Activated B cell treated with CpG ODN at 0.5 μM for 24 hours (primary cell): ENCODE results near the gene LMO7. TPM values are rescaled to one million over a fixed set of nuclear protein-coding genes. Genes with fewer than 3 reads are reported as not detected.

Source experiments
- ATAC-seq: fragments of 200-7000 bp; cut with Tn5 transposase; one replicate; pipeline ENCODE4 v1.10.0; 2021; ENCODE audit warnings: low read depth, mild to moderate bottlenecking, moderate library complexity
- CTCF ChIA-PET: fragments of 350-600 bp; sonication (Branson Sonifier 250); formaldehyde crosslinking; loops from one replicate; lab custom pipeline; 2021; ENCODE audit warnings: antibody characterized with exemption; lab: Charles Lee
- POLR2A ChIA-PET: fragments of 350-600 bp; sonication (Branson Sonifier 250); formaldehyde crosslinking; loops from one replicate; lab custom pipeline; 2021; ENCODE audit warnings: antibody characterized with exemption; lab: Charles Lee
- DNase-seq: peaks from one replicate; pipeline ENCODE4 v3.0.0; 2022
- H3K27ac Mint-ChIP-seq: one replicate; pipeline ENCODE4 v1.8.0; 2020; ENCODE audit warnings: mixed read lengths
- H3K27me3 Mint-ChIP-seq: one replicate; pipeline ENCODE4 v1.8.0; 2021; ENCODE audit warnings: mixed read lengths
- H3K36me3 Mint-ChIP-seq: one replicate; pipeline ENCODE4 v1.8.0; 2021; ENCODE audit warnings: low read depth, mixed read lengths
- H3K4me1 Mint-ChIP-seq: one replicate; pipeline ENCODE4 v1.8.0; 2021; ENCODE audit warnings: mixed read lengths
- H3K4me3 Mint-ChIP-seq: one replicate; pipeline ENCODE4 v1.8.0; 2020; ENCODE audit warnings: mild to moderate bottlenecking, mixed read lengths
- H3K9me3 Mint-ChIP-seq: one replicate; pipeline ENCODE4 v1.8.0; 2020; ENCODE audit warnings: mixed read lengths
- CTCF ChIP-seq: fragments of 200-600 bp; IDR thresholded peaks from one replicate; pipeline ENCODE4 v1.8.0; 2022; ENCODE audit warnings: antibody characterized with exemption, mild to moderate bottlenecking
- intact Hi-C: fragments of 100-400 bp; cut with micrococcal nuclease; formaldehyde crosslinking; loops from one replicate; pipeline ENCODE4 v1.15.1; 2024
- total RNA-seq: library from RNA; stranded (reverse); gene quantifications from 2 replicates; pipeline ENCODE4 v1.2.3, GENCODE V29; 2022

Gene LMO7
- 13.5 and 19.5 TPM in 2 replicates for total RNA-seq

GRCh38 chr13:75635828-75636435 lies at the start of gene LMO7:
TSS of gene LMO7 (plus strand) at chr13:75636330. CDS start at chr13:75636658, 328 bp downstream.
- ChIA-PET POLR2A (no interaction called here), CTCF (no interaction called here)
- ATAC-seq = peak; percentile 68
- H3K4me1 Mint-ChIP-seq = peaks cover 12% of the 10 kb centered on the region
- no peaks in the 10 kb centered on the region for H3K27me3 Mint-ChIP-seq
- intact Hi-C loops = loop anchor here (1.0 to 5.0 kb wide), 4 partner anchors 11 to 1251 kb away; partner anchors contain the start of genes KCTD12, TBC1D4 and UCHL3
- peak within 1 kb of the TSS; percentile 83 for H3K4me3 Mint-ChIP-seq
- peak; percentile 61 for DNase-seq
- no peaks in the 10 kb centered on the region for H3K36me3 Mint-ChIP-seq
- H3K27ac Mint-ChIP-seq = no peak within 1 kb of the TSS
- no peak for TF ChIP-seq CTCF
- H3K9me3 Mint-ChIP-seq = no peaks in the 10 kb centered on the region

- intact Hi-C loops = no loop called here
- DNase-seq = no peak
- Mint-ChIP-seq H3K4me1 (no peaks in the 10 kb centered on the region), H3K36me3 (peaks cover 51% of the 10 kb centered on the region), H3K27me3 (no peaks in the 10 kb centered on the region), H3K27ac (peak overlapping the region; percentile 6), H3K9me3 (peaks cover 10% of the 10 kb centered on the region), H3K4me3 (no peak overlapping the region)
- TF ChIP-seq CTCF = no peak
- CTCF ChIA-PET = no interaction called here
- ATAC-seq = no peak
- POLR2A ChIA-PET = no interaction called here
Observed at GRCh38 chr13:75587679-75588078, 48.5 kb upstream of the LMO7 start.

GRCh38 chr13:75596657-75597182 lies 39.4 kb upstream of the LMO7 start:
- ChIA-PET CTCF (no interaction called here), POLR2A (no interaction called here)
- Mint-ChIP-seq H3K4me3 (no peak overlapping the region), H3K36me3 (peaks cover 44% of the 10 kb centered on the region), H3K27ac (no peak overlapping the region), H3K9me3 (no peaks in the 10 kb centered on the region), H3K4me1 (no peaks in the 10 kb centered on the region), H3K27me3 (no peaks in the 10 kb centered on the region)
- no peak for TF ChIP-seq CTCF
- ATAC-seq (no peak), DNase-seq (no peak)
- intact Hi-C loops = no loop called here

GRCh38 chr13:75600371-75600770 lies 35.8 kb upstream of the LMO7 start:
- no peak for TF ChIP-seq CTCF
- POLR2A ChIA-PET = no interaction called here
- H3K27ac Mint-ChIP-seq = no peak overlapping the region
- no peaks in the 10 kb centered on the region for H3K9me3 Mint-ChIP-seq
- no peaks in the 10 kb centered on the region for H3K4me1 Mint-ChIP-seq
- DNase-seq (no peak), ATAC-seq (no peak)
- intact Hi-C loops = no loop called here
- peaks cover 52% of the 10 kb centered on the region for H3K36me3 Mint-ChIP-seq
- H3K4me3 Mint-ChIP-seq = no peak overlapping the region
- CTCF ChIA-PET = no interaction called here
- no peaks in the 10 kb centered on the region for H3K27me3 Mint-ChIP-seq

- Mint-ChIP-seq H3K27me3 (no peaks in the 10 kb centered on the region), H3K4me3 (no peak overlapping the region), H3K27ac (no peak overlapping the region), H3K4me1 (no peaks in the 10 kb centered on the region), H3K36me3 (peaks cover 50% of the 10 kb centered on the region), H3K9me3 (no peaks in the 10 kb centered on the region)
- POLR2A ChIA-PET = no interaction called here
- no peak for TF ChIP-seq CTCF
- ATAC-seq (no peak), DNase-seq (no peak)
- CTCF ChIA-PET = no interaction called here
- intact Hi-C loops = no loop called here
Observed at GRCh38 chr13:75603038-75603437, 33.1 kb upstream of the LMO7 start.
